Activated naive CD8-positive, alpha-beta T cell (primary cell): ENCODE results near the gene IFIT3.
"Not testable (repeated sequence)": the region's sequence is repeated elsewhere in the genome, so short reads cannot be mapped to it uniquely, and the experiment has no call there.

Experiments used
- H3K27ac Mint-ChIP-seq: one replicate; pipeline ENCODE4 v1.8.0; 2021; ENCODE audit warnings: mixed read lengths
- H3K27me3 Mint-ChIP-seq: one replicate; pipeline ENCODE4 v1.8.0; 2021; ENCODE audit warnings: mixed read lengths
- H3K36me3 Mint-ChIP-seq: one replicate; pipeline ENCODE4 v1.8.0; 2021; ENCODE audit warnings: mixed read lengths
- H3K4me1 Mint-ChIP-seq: one replicate; pipeline ENCODE4 v1.8.0; 2021; ENCODE audit warnings: low read depth, mixed read lengths
- H3K4me3 Mint-ChIP-seq: one replicate; pipeline ENCODE4 v1.8.0; 2021; ENCODE audit warnings: mild to moderate bottlenecking, mixed read lengths
- H3K9me3 Mint-ChIP-seq: one replicate; pipeline ENCODE4 v1.8.0; 2021; ENCODE audit warnings: low read depth, mixed read lengths

The IFIT3 gene, protein sequence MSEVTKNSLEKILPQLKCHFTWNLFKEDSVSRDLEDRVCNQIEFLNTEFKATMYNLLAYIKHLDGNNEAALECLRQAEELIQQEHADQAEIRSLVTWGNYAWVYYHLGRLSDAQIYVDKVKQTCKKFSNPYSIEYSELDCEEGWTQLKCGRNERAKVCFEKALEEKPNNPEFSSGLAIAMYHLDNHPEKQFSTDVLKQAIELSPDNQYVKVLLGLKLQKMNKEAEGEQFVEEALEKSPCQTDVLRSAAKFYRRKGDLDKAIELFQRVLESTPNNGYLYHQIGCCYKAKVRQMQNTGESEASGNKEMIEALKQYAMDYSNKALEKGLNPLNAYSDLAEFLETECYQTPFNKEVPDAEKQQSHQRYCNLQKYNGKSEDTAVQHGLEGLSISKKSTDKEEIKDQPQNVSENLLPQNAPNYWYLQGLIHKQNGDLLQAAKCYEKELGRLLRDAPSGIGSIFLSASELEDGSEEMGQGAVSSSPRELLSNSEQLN

DNA sequence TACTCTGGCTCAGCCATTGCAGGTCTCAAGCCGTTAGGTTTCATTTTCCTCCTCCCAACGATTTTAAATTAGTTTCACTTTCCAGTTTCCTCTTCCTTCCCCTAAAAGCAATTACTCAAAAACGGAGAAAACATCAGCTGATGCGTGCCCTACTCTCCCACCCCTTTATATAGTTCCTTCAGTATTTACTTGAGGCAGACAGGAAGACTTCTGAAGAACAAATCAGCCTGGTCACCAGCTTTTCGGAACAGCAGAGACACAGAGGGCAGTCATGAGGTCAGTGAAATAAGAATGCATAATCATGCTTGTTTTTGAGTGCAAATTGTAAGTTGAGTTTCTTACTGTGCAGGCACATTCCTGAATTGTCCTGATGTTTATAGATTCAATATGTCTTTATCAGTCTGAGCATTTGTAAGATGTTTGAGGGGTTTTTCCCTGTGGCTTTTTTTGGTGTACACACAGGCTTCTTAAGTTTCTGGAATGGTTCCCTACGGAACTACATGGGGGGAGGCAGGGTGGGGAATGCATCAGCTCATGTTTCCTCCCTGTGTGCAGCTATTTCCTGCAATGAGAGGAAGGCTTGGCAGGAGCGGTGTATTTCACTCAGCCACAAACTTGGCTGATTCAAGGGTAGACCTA lies at the start of gene IFIT3:
IFIT3 (plus strand) TSS at position 195 of the 639 bp plus-strand sequence; CDS start at position 272, 77 bp downstream.
- Mint-ChIP-seq H3K27ac (peak within 1 kb of the TSS; percentile 75), H3K27me3 (peaks cover 2% of the 10 kb centered on the region), H3K4me3 (peak within 1 kb of the TSS; percentile 90), H3K4me1 (peaks cover 58% of the 10 kb centered on the region), H3K36me3 (peaks cover 5% of the 10 kb centered on the region), H3K9me3 (peaks cover 5% of the 10 kb centered on the region)

DNA sequence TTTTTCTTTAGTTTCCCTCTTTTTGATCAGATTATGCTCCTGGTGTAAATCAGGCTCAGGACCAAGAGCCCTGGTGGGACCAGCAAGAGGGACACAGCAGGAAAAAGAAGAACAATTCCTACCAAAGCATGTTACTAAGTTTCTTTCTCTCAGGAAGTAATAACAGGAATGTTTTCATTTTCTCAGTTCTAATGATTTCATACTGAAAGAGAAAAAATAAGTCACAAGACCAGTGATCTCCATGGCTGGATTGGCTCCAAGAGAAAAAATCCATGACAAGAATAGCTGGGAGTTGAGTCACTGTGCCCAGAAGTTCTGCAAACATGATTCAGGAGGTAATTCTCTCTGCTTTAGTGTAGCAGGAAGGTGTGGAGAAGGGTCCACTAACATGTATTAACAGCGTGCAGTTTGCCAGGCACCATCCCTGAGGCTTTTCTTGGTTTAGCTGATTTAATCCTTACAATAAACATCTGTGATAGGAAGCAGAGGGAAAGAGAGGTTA lies 49.7 kb upstream of the IFIT3 start:
- Mint-ChIP-seq H3K27ac (no peak overlapping the region), H3K27me3 (peaks cover 1% of the 10 kb centered on the region), H3K4me1 (no peaks in the 10 kb centered on the region), H3K4me3 (no peak overlapping the region), H3K36me3 (no peaks in the 10 kb centered on the region), H3K9me3 (no peaks in the 10 kb centered on the region)

DNA sequence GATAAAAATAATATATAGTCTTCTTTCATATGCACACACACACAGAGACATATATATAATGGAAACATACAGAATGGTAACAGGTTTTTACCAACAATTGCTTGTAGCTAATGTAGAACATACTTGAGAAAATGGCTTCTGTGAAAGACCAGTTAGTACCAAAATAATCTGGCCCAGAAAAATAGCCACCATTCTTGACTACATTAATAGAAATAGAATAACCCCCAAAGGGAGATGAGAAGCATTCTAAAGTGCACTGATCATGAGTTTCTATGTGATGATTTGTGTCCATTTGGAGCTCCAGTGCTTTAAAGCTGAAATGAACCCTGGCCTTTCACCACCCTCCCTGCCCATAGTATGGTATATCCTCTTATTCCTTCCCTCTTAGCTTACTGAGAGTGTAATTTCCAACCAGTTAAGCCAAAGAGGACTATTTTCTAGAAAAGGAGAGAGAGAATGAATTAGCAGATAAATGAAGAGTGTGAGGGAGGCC lies 48.9 kb upstream of the IFIT3 start:
- Mint-ChIP-seq H3K36me3 (no peaks in the 10 kb centered on the region), H3K27me3 (peaks cover 1% of the 10 kb centered on the region), H3K4me1 (no peaks in the 10 kb centered on the region), H3K4me3 (no peak overlapping the region), H3K9me3 (no peaks in the 10 kb centered on the region), H3K27ac (no peak overlapping the region)

GRCh38 chr10:89279421-89279869 lies 48.4 kb upstream of the IFIT3 start:
- no peaks in the 10 kb centered on the region for H3K36me3 Mint-ChIP-seq
- no peaks in the 10 kb centered on the region for H3K9me3 Mint-ChIP-seq
- no peak overlapping the region for H3K27ac Mint-ChIP-seq
- peaks cover 1% of the 10 kb centered on the region for H3K27me3 Mint-ChIP-seq
- H3K4me3 Mint-ChIP-seq: no peak overlapping the region
- no peaks in the 10 kb centered on the region for H3K4me1 Mint-ChIP-seq

DNA sequence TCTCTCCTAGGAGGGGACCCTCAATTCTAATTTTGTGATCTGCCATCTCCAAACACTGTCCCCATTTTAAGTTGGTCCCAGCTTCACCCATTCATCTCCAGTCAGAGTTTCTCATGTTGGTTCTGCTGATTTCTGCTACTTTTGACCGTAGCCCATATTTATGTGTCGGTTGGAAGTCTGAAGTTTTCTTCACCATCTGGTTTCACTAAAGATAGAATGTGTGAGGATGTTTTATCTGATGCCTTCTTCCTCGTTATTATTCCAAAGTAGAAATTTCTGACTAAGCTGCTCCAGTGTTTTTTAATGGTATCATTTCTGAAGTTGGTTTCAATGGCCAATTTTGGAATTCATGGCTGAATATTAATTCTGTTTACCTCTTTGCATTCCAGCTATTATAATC lies 47.3 kb upstream of the IFIT3 start:
- H3K36me3 Mint-ChIP-seq: no peaks in the 10 kb centered on the region
- H3K9me3 Mint-ChIP-seq: no peaks in the 10 kb centered on the region
- no peak overlapping the region for H3K27ac Mint-ChIP-seq
- no peak overlapping the region for H3K4me3 Mint-ChIP-seq
- H3K4me1 Mint-ChIP-seq: no peaks in the 10 kb centered on the region
- peaks cover 1% of the 10 kb centered on the region for H3K27me3 Mint-ChIP-seq

DNA sequence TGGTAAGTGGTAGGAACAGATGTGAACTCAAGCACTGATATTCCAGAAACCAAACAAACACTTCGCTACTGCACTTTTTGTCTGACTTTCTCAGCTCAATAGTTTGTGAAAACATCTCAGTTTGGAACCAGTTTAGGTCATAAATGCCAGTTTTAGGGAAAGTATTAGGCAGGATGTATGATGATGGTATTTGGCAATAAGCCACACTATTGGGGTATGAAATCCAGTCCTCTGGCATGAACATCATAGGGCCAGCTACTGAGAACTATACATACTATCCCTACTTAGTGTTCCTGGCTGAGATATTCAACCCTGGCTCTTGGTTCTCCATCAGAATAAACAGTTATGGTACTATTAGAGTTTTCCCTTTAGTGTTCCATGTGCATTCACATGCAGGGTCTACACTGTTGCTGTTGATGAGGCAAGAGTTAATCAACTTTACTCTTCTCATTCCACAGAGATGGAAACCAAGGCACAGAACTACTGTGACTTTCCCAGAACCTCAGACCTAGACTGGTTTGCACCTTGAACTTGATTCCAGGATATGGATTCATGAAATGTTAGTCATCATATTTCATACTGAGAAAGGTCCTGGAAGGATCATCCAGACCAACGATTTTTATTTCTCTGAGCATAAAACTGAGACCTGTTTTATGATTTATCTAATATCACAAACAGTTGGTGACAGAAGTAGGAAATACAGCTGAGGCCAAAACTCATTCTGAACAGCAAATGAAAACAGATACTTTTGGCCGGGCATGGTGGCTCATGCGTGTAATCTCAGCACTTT lies 46.0 kb upstream of the IFIT3 start:
- H3K9me3 Mint-ChIP-seq: no peaks in the 10 kb centered on the region
- H3K27ac Mint-ChIP-seq: no peak overlapping the region
- H3K4me3 Mint-ChIP-seq: no peak overlapping the region
- H3K36me3 Mint-ChIP-seq: no peaks in the 10 kb centered on the region
- no peaks in the 10 kb centered on the region for H3K4me1 Mint-ChIP-seq
- H3K27me3 Mint-ChIP-seq: peaks cover 1% of the 10 kb centered on the region

DNA sequence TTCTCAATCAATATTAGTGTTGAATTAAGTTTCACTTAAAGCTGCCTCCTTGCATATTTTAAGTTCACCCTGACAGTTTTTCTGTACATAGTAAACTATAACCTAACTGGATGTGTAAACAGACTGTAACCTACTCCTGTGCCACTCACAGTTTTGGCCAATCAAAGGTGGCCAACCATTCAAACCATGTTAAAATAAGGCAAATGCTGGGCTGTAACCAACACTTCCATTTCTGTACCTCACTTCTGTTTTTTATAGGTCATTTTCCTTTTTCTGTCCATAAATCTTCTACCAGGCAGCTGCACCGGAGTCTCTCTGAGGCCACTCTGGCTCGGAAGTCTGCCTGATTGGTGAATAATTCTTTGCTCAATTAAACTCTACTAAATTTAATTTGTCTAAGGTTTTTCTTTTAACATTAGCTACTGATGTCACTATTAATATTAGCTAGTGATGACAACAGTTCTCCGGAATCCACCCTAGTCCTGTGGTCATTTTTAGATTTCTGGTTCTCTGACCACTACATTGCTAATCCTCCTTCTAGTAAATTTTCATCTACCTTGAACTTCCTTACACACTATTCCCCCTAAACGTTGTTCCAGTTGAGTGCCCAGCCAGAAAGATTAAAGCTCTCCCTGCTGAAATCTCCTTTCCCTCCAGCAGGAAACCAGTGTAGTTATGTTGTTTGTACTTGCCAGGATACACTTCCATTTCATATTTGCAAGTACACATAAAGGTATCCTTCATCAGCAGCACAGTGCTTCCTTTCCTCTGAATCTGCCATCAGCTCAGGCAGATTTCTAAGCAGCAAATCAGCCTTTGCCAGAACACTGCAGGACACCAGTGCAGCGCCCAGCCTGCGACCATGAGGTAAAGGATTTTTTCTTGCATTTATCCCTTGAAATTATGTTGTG lies 44.5 kb upstream of the IFIT3 start:
- Mint-ChIP-seq H3K36me3 (no peaks in the 10 kb centered on the region), H3K4me3 (no peak overlapping the region), H3K4me1 (no peaks in the 10 kb centered on the region), H3K9me3 (no peaks in the 10 kb centered on the region), H3K27me3 (no peaks in the 10 kb centered on the region), H3K27ac (no peak overlapping the region)

DNA sequence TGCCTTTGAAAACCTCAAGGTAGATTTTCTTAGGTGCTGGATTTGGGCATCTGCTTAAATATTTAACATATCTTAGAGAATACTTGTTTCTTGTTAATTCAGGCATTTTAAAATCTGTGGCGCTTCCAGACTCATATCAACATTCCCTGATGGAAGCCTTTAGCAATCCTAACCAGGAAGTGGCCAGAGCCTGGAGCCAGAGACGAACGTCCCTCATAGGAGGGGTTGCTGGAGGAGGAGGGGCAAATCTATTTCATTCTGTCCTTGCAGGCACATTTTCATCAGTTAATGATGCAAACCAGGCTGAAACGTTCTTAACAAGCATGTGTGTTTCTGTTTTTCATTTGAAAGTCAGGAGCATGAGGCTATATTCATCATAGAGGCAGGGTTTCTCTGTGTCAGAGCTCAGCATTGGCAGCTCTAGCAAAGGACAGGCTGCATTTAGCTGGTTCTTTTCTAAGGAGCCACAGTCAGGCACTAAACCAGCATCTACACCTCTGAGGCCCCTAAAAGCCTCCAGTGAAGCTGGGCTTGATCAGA lies 43.8 kb upstream of the IFIT3 start:
- no peak overlapping the region for H3K4me3 Mint-ChIP-seq
- H3K9me3 Mint-ChIP-seq: no peaks in the 10 kb centered on the region
- H3K4me1 Mint-ChIP-seq: no peaks in the 10 kb centered on the region
- no peak overlapping the region for H3K27ac Mint-ChIP-seq
- no peaks in the 10 kb centered on the region for H3K36me3 Mint-ChIP-seq
- H3K27me3 Mint-ChIP-seq: no peaks in the 10 kb centered on the region

DNA sequence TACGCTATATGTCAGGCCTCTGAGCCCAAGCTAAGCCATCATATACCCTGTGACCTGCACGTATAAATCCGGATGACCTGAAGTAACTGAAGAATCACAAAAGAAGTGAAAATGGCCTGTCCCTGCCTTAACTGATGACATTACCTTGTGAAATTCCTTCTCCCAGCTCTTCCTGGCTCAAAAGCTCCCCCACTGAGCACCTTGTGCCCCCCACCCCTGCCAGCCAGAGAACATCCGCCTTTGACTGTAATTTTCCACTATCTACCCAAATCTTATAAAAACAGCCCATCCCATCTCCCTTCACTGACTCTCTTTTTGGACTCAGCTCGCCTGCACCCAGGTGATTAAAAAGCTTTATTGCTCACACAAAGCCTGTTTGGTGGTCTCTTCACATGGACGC lies 43.1 kb upstream of the IFIT3 start:
- H3K4me1 Mint-ChIP-seq, H3K4me3 Mint-ChIP-seq: not testable (repeated sequence)

GRCh38 chr10:89285303-89285702 lies 42.5 kb upstream of the IFIT3 start:
- not testable (repeated sequence) for H3K9me3 Mint-ChIP-seq, H3K27ac Mint-ChIP-seq, H3K27me3 Mint-ChIP-seq, H3K36me3 Mint-ChIP-seq, H3K4me1 Mint-ChIP-seq, H3K4me3 Mint-ChIP-seq

More for the DNA sequence above, 43.1 kb upstream of the IFIT3 start:
- not testable (repeated sequence) for H3K9me3 Mint-ChIP-seq, H3K27me3 Mint-ChIP-seq, H3K36me3 Mint-ChIP-seq, H3K27ac Mint-ChIP-seq

DNA sequence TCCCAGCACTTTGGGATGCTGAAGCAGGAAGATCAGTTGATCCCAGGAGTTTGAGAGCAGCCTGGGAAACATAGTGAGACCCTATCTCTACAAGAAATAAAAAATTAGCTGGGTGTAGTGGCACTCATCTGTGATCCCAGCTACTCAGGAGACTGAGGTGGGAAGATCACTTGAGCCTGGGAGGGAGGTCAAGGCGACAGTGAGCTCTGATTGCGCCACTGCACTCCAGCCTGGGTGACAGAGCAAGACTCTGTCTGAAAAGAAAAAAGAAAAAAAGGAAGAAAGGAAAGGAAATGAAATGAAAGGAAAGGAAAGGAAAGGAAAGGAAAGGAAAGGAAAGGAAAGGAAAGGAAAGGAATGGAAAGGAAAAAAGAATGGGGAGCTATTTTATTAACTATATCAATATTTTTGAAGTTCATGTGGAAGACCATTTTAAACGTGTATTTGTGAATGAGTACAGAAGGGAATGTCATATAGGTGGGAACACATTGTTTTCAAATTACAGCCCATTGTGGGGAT lies 33.0 kb upstream of the IFIT3 start:
- H3K27me3 Mint-ChIP-seq: no peaks in the 10 kb centered on the region
- no peak overlapping the region for H3K4me3 Mint-ChIP-seq
- peaks cover 3% of the 10 kb centered on the region for H3K9me3 Mint-ChIP-seq
- H3K36me3 Mint-ChIP-seq: peaks cover 8% of the 10 kb centered on the region
- H3K27ac Mint-ChIP-seq: no peak overlapping the region
- peaks cover 10% of the 10 kb centered on the region for H3K4me1 Mint-ChIP-seq

GRCh38 chr10:89295597-89295996 lies 32.2 kb upstream of the IFIT3 start:
- Mint-ChIP-seq H3K27ac (no peak overlapping the region), H3K4me3 (no peak overlapping the region), H3K36me3 (peaks cover 8% of the 10 kb centered on the region)

DNA sequence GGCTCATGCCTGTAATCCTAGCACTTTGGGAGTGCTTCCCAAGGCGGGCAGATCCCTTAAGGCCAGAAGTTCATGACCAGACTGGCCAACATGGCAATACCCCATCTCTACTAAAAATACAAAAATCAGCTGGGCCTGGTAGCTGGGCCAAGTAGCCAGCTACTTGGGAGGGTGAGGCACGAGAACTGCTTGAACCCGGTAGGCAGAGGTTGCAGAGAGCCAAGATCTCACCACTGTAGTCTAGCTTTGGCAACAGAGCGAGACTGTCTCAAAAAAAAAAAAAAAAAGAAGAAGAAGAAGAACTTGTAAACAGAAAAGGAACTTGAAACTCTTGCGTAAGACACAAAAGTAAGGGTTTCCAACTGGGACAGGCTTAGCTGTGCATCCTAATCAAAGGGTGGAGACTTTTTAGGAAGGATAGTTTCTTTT lies 31.6 kb upstream of the IFIT3 start:
- H3K36me3 Mint-ChIP-seq: peaks cover 8% of the 10 kb centered on the region
- H3K4me1 Mint-ChIP-seq: peaks cover 22% of the 10 kb centered on the region
- H3K9me3 Mint-ChIP-seq: peaks cover 3% of the 10 kb centered on the region
- no peak overlapping the region for H3K4me3 Mint-ChIP-seq
- H3K27ac Mint-ChIP-seq: no peak overlapping the region
- H3K27me3 Mint-ChIP-seq: no peaks in the 10 kb centered on the region

More at GRCh38 chr10:89295597-89295996, 32.2 kb upstream of the IFIT3 start:
- Mint-ChIP-seq H3K9me3 (peaks cover 3% of the 10 kb centered on the region), H3K4me1 (peaks cover 17% of the 10 kb centered on the region), H3K27me3 (no peaks in the 10 kb centered on the region)
